OCI-LY1 (cell line): ENCODE results near the gene NFX1.

Experiments used
- H2AFZ ChIP-seq: fragments of 200-600 bp; sonication (generic), shearing (Covaris generic); 2 replicates; pipeline ENCODE4 v1.6.0; 2014; ENCODE audit warnings: antibody characterized with exemption, mild to moderate bottlenecking, low read length
- H3F3A ChIP-seq: fragments of 200-600 bp; sonication (generic), shearing (Covaris generic); 2 replicates; pipeline ENCODE4 v1.6.0; 2014; ENCODE audit warnings: mild to moderate bottlenecking, antibody characterized with exemption, low read length, moderate library complexity; ENCODE audit not compliant: insufficient read depth
- H3K27ac ChIP-seq: fragments of 200-600 bp; sonication (generic); 2 replicates; pipeline ENCODE4 v1.5.1; 2014; ENCODE audit warnings: low read length, mixed run types, mild to moderate bottlenecking, low read depth; ENCODE audit not compliant: poor library complexity, severe bottlenecking
- H3K27me3 ChIP-seq: fragments of 200-600 bp; sonication (generic); 2 replicates; pipeline ENCODE4 v1.6.0; 2014; ENCODE audit warnings: antibody characterized with exemption, mild to moderate bottlenecking, low read length, moderate library complexity; ENCODE audit not compliant: insufficient read depth
- H3K36me3 ChIP-seq: fragments of 200-600 bp; sonication (generic); 2 replicates; pipeline ENCODE4 v1.6.1; 2014; ENCODE audit warnings: mild to moderate bottlenecking, antibody characterized with exemption, low read length, moderate library complexity, mixed read lengths; ENCODE audit not compliant: insufficient read depth
- H3K4me1 ChIP-seq: fragments of 200-600 bp; sonication (generic); 2 replicates; pipeline ENCODE4 v1.5.1; 2014; ENCODE audit warnings: mild to moderate bottlenecking, low read length, moderate library complexity; ENCODE audit not compliant: insufficient read depth, severe bottlenecking
- H3K4me2 ChIP-seq: fragments of 200-600 bp; sonication (generic), shearing (Covaris generic); 2 replicates; pipeline ENCODE4 v1.6.1; 2014; ENCODE audit warnings: low read length
- H3K4me3 ChIP-seq: fragments of 200-600 bp; sonication (generic); 2 replicates; pipeline ENCODE4 v1.5.1; 2014; ENCODE audit warnings: low read length, low read depth, mild to moderate bottlenecking, mixed read lengths; ENCODE audit not compliant: poor library complexity, severe bottlenecking
- H3K79me2 ChIP-seq: fragments of 200-600 bp; shearing (Covaris generic); 2 replicates; pipeline ENCODE4 v1.6.1; 2016; ENCODE audit warnings: mixed run types, low read length, mixed read lengths; ENCODE audit not compliant: insufficient read depth
- H3K9ac ChIP-seq: fragments of 200-600 bp; sonication (generic), shearing (Covaris generic); 2 replicates; pipeline ENCODE4 v1.6.1; 2014; ENCODE audit warnings: mild to moderate bottlenecking, low read length, mixed read lengths
- H3K9me2 ChIP-seq: fragments of 200-600 bp; sonication (generic), shearing (Covaris generic); 2 replicates; pipeline ENCODE4 v1.6.1; 2014; ENCODE audit warnings: low read depth, mild to moderate bottlenecking, low read length, mixed read lengths
- H3K9me3 ChIP-seq: fragments of 200-600 bp; shearing (Covaris generic); 2 replicates; pipeline ENCODE4 v1.6.1; 2014; ENCODE audit warnings: low read length, mixed read lengths
- H4K20me1 ChIP-seq: fragments of 200-600 bp; sonication (generic), shearing (Covaris generic); 2 replicates; pipeline ENCODE4 v1.6.0; 2016; ENCODE audit warnings: mild to moderate bottlenecking, low read length; ENCODE audit not compliant: insufficient read depth
- CTCF ChIP-seq: fragments of 200-600 bp; sonication (generic), shearing (Covaris generic); IDR thresholded peaks from 2 replicates; pipeline ENCODE4 v1.5.1; 2017; ENCODE audit warnings: mild to moderate bottlenecking, antibody characterized with exemption, low read length, moderate library complexity, mixed read lengths
- EZH2 ChIP-seq: fragments of 200-600 bp; sonication (generic), shearing (Covaris generic); IDR thresholded peaks from 2 replicates; pipeline ENCODE4 v1.8.0; 2017; ENCODE audit warnings: borderline replicate concordance, mixed run types, mild to moderate bottlenecking, antibody characterized with exemption, low read length, moderate library complexity, mixed read lengths

The NFX1 gene

GRCh38 chr9:33255471-33255870 lies 34.8 kb upstream of the NFX1 start:
- no peaks in the 10 kb centered on the region for H3K4me1 ChIP-seq
- no peak overlapping the region for H3K27ac ChIP-seq
- H3K4me3 ChIP-seq, result no peak overlapping the region
- no peak overlapping the region for H2AFZ ChIP-seq
- no peaks in the 10 kb centered on the region for H3K9me2 ChIP-seq
- H3K9me3 ChIP-seq, result no peaks in the 10 kb centered on the region
- H3K36me3 ChIP-seq, result peaks cover 88% of the 10 kb centered on the region
- no peaks in the 10 kb centered on the region for H3F3A ChIP-seq
- H4K20me1 ChIP-seq, result no peaks in the 10 kb centered on the region
- no peak overlapping the region for H3K9ac ChIP-seq
- H3K27me3 ChIP-seq, result no peaks in the 10 kb centered on the region
- TF ChIP-seq CTCF (no peak), EZH2 (no peak)
- no peaks in the 10 kb centered on the region for H3K79me2 ChIP-seq
- H3K4me2 ChIP-seq, result no peak overlapping the region

GRCh38 chr9:33256236-33256635 lies 34.1 kb upstream of the NFX1 start:
- Histone ChIP-seq H3K27ac (no peak overlapping the region), H3K36me3 (peaks cover 92% of the 10 kb centered on the region), H2AFZ (no peak overlapping the region), H3K27me3 (no peaks in the 10 kb centered on the region), H3K9me2 (no peaks in the 10 kb centered on the region), H3K79me2 (no peaks in the 10 kb centered on the region), H3K4me1 (no peaks in the 10 kb centered on the region), H3K4me2 (no peak overlapping the region), H3K9ac (no peak overlapping the region), H3F3A (no peaks in the 10 kb centered on the region), H3K9me3 (no peaks in the 10 kb centered on the region), H3K4me3 (no peak overlapping the region), H4K20me1 (no peaks in the 10 kb centered on the region)
- TF ChIP-seq CTCF, result no peak
- no peak for TF ChIP-seq EZH2

- H3K9me2 ChIP-seq, result no peaks in the 10 kb centered on the region
- no peak overlapping the region for H3K4me2 ChIP-seq
- peaks cover 95% of the 10 kb centered on the region for H3K36me3 ChIP-seq
- no peaks in the 10 kb centered on the region for H3K27me3 ChIP-seq
- H3K9me3 ChIP-seq, result no peaks in the 10 kb centered on the region
- no peaks in the 10 kb centered on the region for H3K4me1 ChIP-seq
- no peak overlapping the region for H3K9ac ChIP-seq
- H3K79me2 ChIP-seq, result no peaks in the 10 kb centered on the region
- no peak overlapping the region for H2AFZ ChIP-seq
- H3K4me3 ChIP-seq, result no peak overlapping the region
- TF ChIP-seq CTCF (no peak), EZH2 (no peak)
- no peak overlapping the region for H3K27ac ChIP-seq
- H4K20me1 ChIP-seq, result no peaks in the 10 kb centered on the region
- no peaks in the 10 kb centered on the region for H3F3A ChIP-seq
These were observed 33.0 kb upstream of the NFX1 start for GRCh38 chr9:33257276-33257675.
